Endothelial cell of umbilical vein (primary cell): ENCODE data around the gene DNAH9. TPM values are rescaled to one million over a fixed set of nuclear protein-coding genes. Genes with fewer than 3 reads are reported as not detected.

Experiments used
- BruUV-seq: library from RNA; stranded (reverse); fragments of 400-500 nt; replicated peaks from 2 replicates; lab custom pipeline; 2021; lab: Mats Ljungman, UMichigan
- CTCF ChIA-PET: fragments of 300-600, 350-600 bp; sonication (Branson Sonifier 250); formaldehyde crosslinking; loops from one replicate; lab custom pipeline; 2021; ENCODE audit warnings: antibody characterized with exemption, inconsistent platforms; lab: Charles Lee
- POLR2A ChIA-PET: fragments of 300-600, 350-600 bp; sonication (Branson Sonifier 250); formaldehyde crosslinking; loops from one replicate; lab custom pipeline; 2021; ENCODE audit warnings: antibody characterized with exemption, inconsistent platforms; lab: Charles Lee
- DNase-seq: peaks from one replicate; pipeline ENCODE4 v3.0.0-alpha.2; 2011; ENCODE audit warnings: low read depth, low spot score
- FAIRE-seq: peaks from 2 replicates; lab custom pipeline; 2011; peaks lifted over from hg19 to GRCh38; lab: Jason Lieb, UNC
- H2AFZ ChIP-seq: 2 replicates; pipeline ENCODE4 v1.6.0; 2012; ENCODE audit warnings: low read depth, low read length, control low read depth, inconsistent platforms
- H3K27ac ChIP-seq: 2 replicates; pipeline ENCODE4 v1.5.1; 2011; ENCODE audit warnings: low read depth, mild to moderate bottlenecking, control low read depth, low read length, moderate library complexity; ENCODE audit not compliant: insufficient read depth
- H3K27me3 ChIP-seq, 2 experiments: 2 replicates each; pipeline versions ENCODE4 v1.6.0 to v1.6.1; 2011; ENCODE audit warnings: low read length in 2 of 2, mixed read lengths in 1 of 2; ENCODE audit not compliant: control insufficient read depth in 2 of 2, insufficient read depth in 2 of 2
- H3K36me3 ChIP-seq, 2 experiments: 2 replicates in 1 of 2; 3 replicates in 1 of 2; pipeline ENCODE4 v1.5.1; 2011; ENCODE audit warnings: low read length in 2 of 2, mild to moderate bottlenecking in 1 of 2, moderate library complexity in 1 of 2; ENCODE audit not compliant: control insufficient read depth in 2 of 2, insufficient read depth in 2 of 2; ENCODE audit errors: extremely low read depth in 1 of 2
- H3K4me1 ChIP-seq: 3 replicates; pipeline ENCODE4 v1.5.1; 2011; ENCODE audit warnings: mild to moderate bottlenecking, low read length; ENCODE audit not compliant: control insufficient read depth, insufficient read depth; ENCODE audit errors: extremely low read depth
- H3K4me2 ChIP-seq: 2 replicates; pipeline ENCODE4 v1.6.1; 2011; ENCODE audit warnings: low read length, control low read depth, mixed read lengths; ENCODE audit not compliant: insufficient read depth
- H3K4me3 ChIP-seq, 3 experiments: fragments of 200-600 bp in 1 of 3; sonication (generic), shearing (Covaris generic) in 1 of 3; replicated peaks in 1 of 3; 2 replicates each; pipeline ENCODE4 v1.5.1; 2011 to 2016; ENCODE audit warnings: control low read depth in 3 of 3, low read length in 3 of 3, mild to moderate bottlenecking in 2 of 3, inconsistent platforms in 1 of 3, low read depth in 1 of 3, moderate library complexity in 1 of 3; ENCODE audit not compliant: insufficient read depth in 1 of 3
- H3K79me2 ChIP-seq: 2 replicates; pipeline ENCODE4 v1.6.0; 2012; ENCODE audit warnings: low read length, inconsistent platforms; ENCODE audit not compliant: control insufficient read depth, insufficient read depth
- H3K9ac ChIP-seq: replicated peaks from 2 replicates; pipeline ENCODE3; 2011; ENCODE audit warnings: low read length, control low read depth; ENCODE audit not compliant: insufficient read depth; ENCODE audit errors: extremely low read depth
- H3K9me1 ChIP-seq: replicated peaks from 3 replicates; pipeline ENCODE4 v1.6.0; 2011; ENCODE audit warnings: mild to moderate bottlenecking, low read length; ENCODE audit not compliant: control insufficient read depth, insufficient read depth; ENCODE audit errors: extremely low read depth
- H3K9me3 ChIP-seq: replicated peaks from 2 replicates; pipeline ENCODE4 v1.5.1; 2012; ENCODE audit warnings: low read length, inconsistent platforms; ENCODE audit not compliant: control insufficient read depth, insufficient read depth
- H4K20me1 ChIP-seq: replicated peaks from 2 replicates; pipeline ENCODE3; 2011; ENCODE audit warnings: mild to moderate bottlenecking, low read length; ENCODE audit not compliant: control insufficient read depth, insufficient read depth; ENCODE audit errors: extremely low read depth
- EZH2 ChIP-seq: IDR thresholded peaks from 2 replicates; pipeline ENCODE4 v1.6.1; 2012; ENCODE audit warnings: borderline replicate concordance, low read depth, mild to moderate bottlenecking, moderate library complexity, low read length, inconsistent platforms; ENCODE audit not compliant: severe bottlenecking
- FOS ChIP-seq: IDR thresholded peaks from 2 replicates; pipeline ENCODE4 v1.6.1; 2011; ENCODE audit warnings: mild to moderate bottlenecking, low read length, moderate library complexity, borderline replicate concordance; ENCODE audit not compliant: insufficient read depth
- GATA2 ChIP-seq: IDR thresholded peaks from 2 replicates; pipeline ENCODE4 v1.7.0; 2011; ENCODE audit warnings: low read depth, mild to moderate bottlenecking, moderate library complexity, mixed read lengths, low read length; ENCODE audit not compliant: insufficient read length, insufficient read depth
- JUN ChIP-seq: IDR thresholded peaks from 2 replicates; pipeline ENCODE4 v1.6.1; 2011; ENCODE audit warnings: borderline replicate concordance, low read depth; ENCODE audit not compliant: insufficient read length, insufficient read depth
- MYC ChIP-seq: IDR thresholded peaks from one replicate; pipeline ENCODE4 v1.6.1; 2011; ENCODE audit warnings: mild to moderate bottlenecking, low read depth, low read length
- POLR2A ChIP-seq: IDR thresholded peaks from 2 replicates; pipeline ENCODE4 v1.6.1; 2012; ENCODE audit warnings: low read depth, mild to moderate bottlenecking, control low read depth, low read length
- POLR2AphosphoS5 ChIP-seq: IDR thresholded peaks from 2 replicates; pipeline ENCODE4 v1.6.1; 2012; ENCODE audit warnings: low read depth, mild to moderate bottlenecking, control low read depth, low read length, moderate library complexity; ENCODE audit not compliant: insufficient read depth
- dilution Hi-C: fragments of 300-500 bp; cut with MboI; formaldehyde crosslinking; loops from one replicate; pipeline ENCODE4 v1.15.0; 2019; ENCODE audit warnings: low sequenced_read_pairs; ENCODE audit not compliant: extremely low pct_ligation_motif_present
- intact Hi-C: fragments of 100-400 bp; cut with micrococcal nuclease; formaldehyde crosslinking; loops from one replicate; pipeline ENCODE4 v1.10.0; 2022
- polyA plus RNA-seq, 4 experiments: library from polyadenylated mRNA; depleted of rRNA in 3 of 4; stranded (reverse) in 3 of 4; unstranded in 1 of 4; fragments of >200 nt; gene quantifications; 2 replicates each; pipeline versions ENCODE4 v1.2.1 to v1.2.3, GENCODE V29; 2011 to 2012; ENCODE audit warnings: missing spikeins in 1 of 4
- total RNA-seq: library from RNA; stranded (reverse); gene quantifications from 2 replicates; pipeline ENCODE4 v1.2.3, GENCODE V29; 2021
- TF ChIP-seq, protein P1 (sequence below): IDR thresholded peaks from 2 replicates; pipeline ENCODE4 v1.6.1; 2011; ENCODE audit not compliant: insufficient read depth, insufficient read length
- TF ChIP-seq, protein P2 (sequence below), 2 donors: IDR thresholded peaks; 1 replicate in 1 of 2; 2 replicates in 1 of 2; pipeline ENCODE4 v1.5.1; 2011; ENCODE audit warnings: low read length in 2 of 2, mild to moderate bottlenecking in 2 of 2, moderate library complexity in 2 of 2, control low read depth in 1 of 2, inconsistent platforms in 1 of 2, low read depth in 1 of 2; ENCODE audit not compliant: insufficient read depth in 1 of 2; ENCODE audit errors: extremely low read depth in 1 of 2

DNAH9 gene
- total and polyA plus RNA-seq, 2 donors (not counting 3 experiments of a cell fraction or from before 2014, with no cell fraction given) = not detected

DNA sequence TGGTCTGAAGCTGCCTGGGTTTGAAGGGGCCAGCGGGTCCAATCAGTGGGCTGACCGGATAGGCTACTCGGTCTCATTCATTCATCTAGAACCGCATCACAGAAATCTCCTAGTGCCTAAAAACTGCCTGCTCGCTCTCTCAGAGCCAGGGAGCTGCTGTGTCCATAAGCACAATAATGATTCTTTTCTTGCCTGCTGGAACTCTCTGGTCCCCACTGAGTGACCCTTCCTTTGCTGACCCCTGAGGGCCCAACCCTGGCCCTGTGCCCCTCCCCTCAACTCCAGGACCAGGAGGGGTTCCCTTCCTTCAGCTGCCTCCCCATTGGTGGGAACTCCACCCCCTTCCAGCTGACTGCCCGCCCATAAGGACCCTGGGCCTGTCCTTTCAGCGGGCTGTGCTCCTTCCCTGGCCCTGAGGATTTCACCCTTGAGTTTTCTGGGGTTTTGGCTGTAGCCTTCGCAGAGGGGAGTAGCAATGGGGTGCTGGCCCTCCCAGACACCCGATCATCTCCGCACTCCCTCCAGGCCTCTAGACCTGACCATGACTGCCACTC, 39.5 kb upstream of the DNAH9 start:
- dilution Hi-C loops = no loop called here

More for the DNA sequence above, 39.5 kb upstream of the DNAH9 start:
- Histone ChIP-seq H2AFZ (no peak overlapping the region), H3K9me1 (no peaks in the 10 kb centered on the region), H3K4me2 (no peak overlapping the region), H3K9me3 (peaks cover 8% of the 10 kb centered on the region), H3K9ac (no peak overlapping the region), H3K27me3 (no peaks in the 10 kb centered on the region), H4K20me1 (no peaks in the 10 kb centered on the region), H3K36me3 (no peaks in the 10 kb centered on the region), H3K4me1 (no peaks in the 10 kb centered on the region), H3K4me3 (no peak overlapping the region), H3K27ac (no peak overlapping the region), H3K79me2 (no peaks in the 10 kb centered on the region)
- FAIRE-seq = no peak
- intact Hi-C loops = no loop called here
- POLR2A ChIA-PET = no interaction called here
- no TSS peak for BruUV-seq
- TF ChIP-seq FOS (no peak), POLR2A (no peak), JUN (no peak), MYC (no peak), POLR2AphosphoS5 (no peak), GATA2 (no peak), EZH2 (no peak)
- TF ChIP-seq, protein P1, sequence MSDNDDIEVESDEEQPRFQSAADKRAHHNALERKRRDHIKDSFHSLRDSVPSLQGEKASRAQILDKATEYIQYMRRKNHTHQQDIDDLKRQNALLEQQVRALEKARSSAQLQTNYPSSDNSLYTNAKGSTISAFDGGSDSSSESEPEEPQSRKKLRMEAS = no peak
- TF ChIP-seq, protein P2, sequence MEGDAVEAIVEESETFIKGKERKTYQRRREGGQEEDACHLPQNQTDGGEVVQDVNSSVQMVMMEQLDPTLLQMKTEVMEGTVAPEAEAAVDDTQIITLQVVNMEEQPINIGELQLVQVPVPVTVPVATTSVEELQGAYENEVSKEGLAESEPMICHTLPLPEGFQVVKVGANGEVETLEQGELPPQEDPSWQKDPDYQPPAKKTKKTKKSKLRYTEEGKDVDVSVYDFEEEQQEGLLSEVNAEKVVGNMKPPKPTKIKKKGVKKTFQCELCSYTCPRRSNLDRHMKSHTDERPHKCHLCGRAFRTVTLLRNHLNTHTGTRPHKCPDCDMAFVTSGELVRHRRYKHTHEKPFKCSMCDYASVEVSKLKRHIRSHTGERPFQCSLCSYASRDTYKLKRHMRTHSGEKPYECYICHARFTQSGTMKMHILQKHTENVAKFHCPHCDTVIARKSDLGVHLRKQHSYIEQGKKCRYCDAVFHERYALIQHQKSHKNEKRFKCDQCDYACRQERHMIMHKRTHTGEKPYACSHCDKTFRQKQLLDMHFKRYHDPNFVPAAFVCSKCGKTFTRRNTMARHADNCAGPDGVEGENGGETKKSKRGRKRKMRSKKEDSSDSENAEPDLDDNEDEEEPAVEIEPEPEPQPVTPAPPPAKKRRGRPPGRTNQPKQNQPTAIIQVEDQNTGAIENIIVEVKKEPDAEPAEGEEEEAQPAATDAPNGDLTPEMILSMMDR (IDR thresholded peaks at IDR 0.05; ENCODE audit: extremely low read depth in 1 of 2, insufficient read depth in 1 of 2, low read depth in 1 of 2, low read length in 2 of 2) = no peak
- DNase-seq = no peak
- CTCF ChIA-PET = no interaction called here
